OCI-LY7 (cell line): Measurements from ENCODE around the gene CORIN. TPM values are rescaled to one million over a fixed set of nuclear protein-coding genes. Genes with fewer than 3 reads are reported as not detected.

Source experiments
- BruUV-seq: library from RNA; stranded (reverse); fragments of 400-500 nt; replicated peaks from 2 replicates; lab custom pipeline; 2021; lab: Mats Ljungman, UMichigan
- CTCF ChIA-PET: fragments of 300-600 bp; sonication (Branson Sonifier 250); formaldehyde crosslinking; loops from one replicate; lab custom pipeline; 2022; ENCODE audit warnings: antibody characterized with exemption; ENCODE audit not compliant: unreplicated experiment; lab: Charles Lee
- POLR2A ChIA-PET: fragments of 300-600 bp; sonication (Branson Sonifier 250); formaldehyde crosslinking; loops from one replicate; lab custom pipeline; 2022; ENCODE audit warnings: antibody characterized with exemption; lab: Charles Lee
- DNase-seq: peaks from one replicate; pipeline ENCODE4 v3.0.0-alpha.2; 2015; ENCODE audit warnings: low spot score
- H2AFZ ChIP-seq: fragments of 200-600 bp; sonication (generic), shearing (Covaris generic); 2 replicates; pipeline ENCODE4 v1.6.1; 2014; ENCODE audit warnings: mild to moderate bottlenecking, antibody characterized with exemption, low read length, moderate library complexity
- H3K27ac ChIP-seq: fragments of 200-600 bp; sonication (generic); 2 replicates; pipeline ENCODE4 v1.5.1; 2014; ENCODE audit warnings: mixed run types, low read depth, mild to moderate bottlenecking, moderate library complexity, low read length, inconsistent platforms; ENCODE audit not compliant: poor library complexity, severe bottlenecking
- H3K36me3 ChIP-seq: fragments of 200-600 bp; sonication (generic); 2 replicates; pipeline ENCODE4 v1.6.1; 2014; ENCODE audit warnings: mild to moderate bottlenecking, antibody characterized with exemption, low read length, moderate library complexity, mixed read lengths; ENCODE audit not compliant: insufficient read depth
- H3K4me1 ChIP-seq: fragments of 200-600 bp; sonication (generic); 2 replicates; pipeline ENCODE4 v1.5.1; 2014; ENCODE audit warnings: mild to moderate bottlenecking, low read length; ENCODE audit not compliant: insufficient read depth, poor library complexity, severe bottlenecking
- H3K4me2 ChIP-seq: fragments of 200-600 bp; sonication (generic); 2 replicates; pipeline ENCODE4 v1.6.1; 2014; ENCODE audit warnings: mild to moderate bottlenecking, low read length
- H3K4me3 ChIP-seq: fragments of 200-600 bp; sonication (generic); 2 replicates; pipeline ENCODE4 v1.5.1; 2014; ENCODE audit warnings: mild to moderate bottlenecking, low read depth, low read length; ENCODE audit not compliant: poor library complexity, severe bottlenecking
- H3K79me2 ChIP-seq: fragments of 200-600 bp; sonication (generic); 2 replicates; pipeline ENCODE4 v1.6.1; 2016; ENCODE audit warnings: low read depth, mild to moderate bottlenecking, low read length, moderate library complexity, mixed read lengths; ENCODE audit not compliant: insufficient read depth
- H3K9me2 ChIP-seq: fragments of 200-600 bp; sonication (generic); 2 replicates; pipeline ENCODE4 v1.6.1; 2016; ENCODE audit warnings: mild to moderate bottlenecking, low read length, mixed read lengths; ENCODE audit not compliant: insufficient read depth
- H3K9me3 ChIP-seq: fragments of 200-600 bp; sonication (generic); 2 replicates; pipeline ENCODE4 v1.6.1; 2014; ENCODE audit warnings: mild to moderate bottlenecking, mixed run types, low read length, mixed read lengths
- H4K20me1 ChIP-seq: fragments of 200-600 bp; sonication (generic); 2 replicates; pipeline ENCODE4 v1.6.1; 2014; ENCODE audit warnings: mild to moderate bottlenecking, antibody characterized with exemption, low read length, moderate library complexity, mixed read lengths; ENCODE audit not compliant: insufficient read depth
- EZH2phosphoT487 ChIP-seq: fragments of 200-600 bp; sonication (generic); IDR thresholded peaks from 2 replicates; pipeline ENCODE4 v1.6.1; 2018; ENCODE audit warnings: low read depth, borderline replicate concordance, mild to moderate bottlenecking, mixed run types, antibody characterized with exemption, low read length, moderate library complexity, mixed read lengths
- intact Hi-C: fragments of 100-400 bp; cut with micrococcal nuclease; formaldehyde crosslinking; loops from one replicate; pipeline ENCODE4 v1.10.0; 2022; ENCODE audit not compliant: unreplicated experiment
- total RNA-seq, 2 experiments: library from RNA; depleted of rRNA in 1 of 2; stranded (reverse); fragments of >200 nt in 1 of 2; shearing (Covaris generic) in 1 of 2; gene quantifications; 2 replicates each; pipeline ENCODE4 v1.2.3, GENCODE V29; 2014 to 2022
- TF ChIP-seq, protein P1 (sequence below): fragments of 200-600 bp; sonication (generic); conservative IDR thresholded peaks from 2 replicates; pipeline ENCODE4 v1.5.1; 2014; ENCODE audit warnings: mild to moderate bottlenecking, antibody characterized with exemption, low read length, moderate library complexity, mixed read lengths

Gene CORIN
- total RNA-seq, 2 experiments from 2014 or later, result 0.40 TPM; not detected in 1

DNA sequence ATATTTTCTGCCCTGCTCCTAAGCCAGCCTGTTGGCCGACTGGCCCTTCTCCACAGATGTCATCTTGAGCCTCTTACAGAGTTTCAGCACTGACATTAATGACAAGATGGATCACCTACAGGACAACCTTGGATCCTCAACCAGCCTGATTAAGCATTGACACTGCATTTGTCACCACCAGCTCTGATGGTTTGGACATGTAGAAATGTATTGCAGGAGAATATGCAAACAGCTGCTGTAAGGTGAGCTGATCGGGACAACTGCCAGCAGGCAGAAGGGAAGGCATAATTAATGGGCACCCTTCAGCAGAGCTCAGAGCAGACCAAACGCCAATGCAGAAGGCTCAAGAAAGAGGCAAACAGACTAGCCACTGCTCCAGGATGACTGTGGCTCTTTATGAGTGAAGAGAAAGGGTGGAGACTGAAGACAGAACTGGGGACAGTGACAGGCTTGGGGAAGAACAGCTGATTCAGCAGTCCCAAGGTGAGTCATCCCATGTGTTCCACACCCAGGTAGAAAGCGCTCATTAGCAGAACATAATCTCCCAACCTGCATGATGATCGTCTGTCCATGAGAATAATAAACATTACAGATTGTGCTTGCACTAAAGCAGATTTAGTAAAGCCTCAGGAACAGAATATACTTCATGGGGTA is 6.7 kb downstream of the CORIN start:
- Histone ChIP-seq H3K9me3 (peaks cover 10% of the 10 kb centered on the region; the same call in 1 of the 2 replicates), H3K4me3 (no peak overlapping the region), H3K9me2 (no peaks in the 10 kb centered on the region), H3K79me2 (no peaks in the 10 kb centered on the region), H3K4me1 (peaks cover 5% of the 10 kb centered on the region), H3K27ac (no peak overlapping the region), H4K20me1 (no peaks in the 10 kb centered on the region), H3K36me3 (no peaks in the 10 kb centered on the region), H2AFZ (no peak overlapping the region), H3K4me2 (no peak overlapping the region)
- POLR2A ChIA-PET, result interaction anchor here (0.6 kb wide), 1 partner anchor 16 kb away, joined by 3 read pairs; no protein-coding TSS in a partner anchor
- no peak for DNase-seq
- no peak for TF ChIP-seq EZH2phosphoT487
- BruUV-seq, result no TSS peak
- intact Hi-C loops, result no loop called here
- CTCF ChIA-PET, result no interaction called here

GRCh38 chr4:47830265-47831025 is 7.4 kb downstream of the CORIN start:
- no peaks in the 10 kb centered on the region for H3K79me2 ChIP-seq
- CTCF ChIA-PET, result no interaction called here
- POLR2A ChIA-PET, result interaction anchor here (0.8 kb wide), 1 partner anchor 9 kb away, joined by 3 read pairs; no protein-coding TSS in a partner anchor
- intact Hi-C loops, result no loop called here
- no peak overlapping the region for H3K4me2 ChIP-seq
- DNase-seq, result no peak
- peaks cover 10% of the 10 kb centered on the region; the same call in 1 of the 2 replicates for H3K9me3 ChIP-seq
- H3K27ac ChIP-seq, result no peak overlapping the region
- no peaks in the 10 kb centered on the region for H3K4me1 ChIP-seq
- H3K9me2 ChIP-seq, result no peaks in the 10 kb centered on the region
- no peaks in the 10 kb centered on the region for H4K20me1 ChIP-seq
- TF ChIP-seq EZH2phosphoT487, result no peak
- TF ChIP-seq, protein P1, sequence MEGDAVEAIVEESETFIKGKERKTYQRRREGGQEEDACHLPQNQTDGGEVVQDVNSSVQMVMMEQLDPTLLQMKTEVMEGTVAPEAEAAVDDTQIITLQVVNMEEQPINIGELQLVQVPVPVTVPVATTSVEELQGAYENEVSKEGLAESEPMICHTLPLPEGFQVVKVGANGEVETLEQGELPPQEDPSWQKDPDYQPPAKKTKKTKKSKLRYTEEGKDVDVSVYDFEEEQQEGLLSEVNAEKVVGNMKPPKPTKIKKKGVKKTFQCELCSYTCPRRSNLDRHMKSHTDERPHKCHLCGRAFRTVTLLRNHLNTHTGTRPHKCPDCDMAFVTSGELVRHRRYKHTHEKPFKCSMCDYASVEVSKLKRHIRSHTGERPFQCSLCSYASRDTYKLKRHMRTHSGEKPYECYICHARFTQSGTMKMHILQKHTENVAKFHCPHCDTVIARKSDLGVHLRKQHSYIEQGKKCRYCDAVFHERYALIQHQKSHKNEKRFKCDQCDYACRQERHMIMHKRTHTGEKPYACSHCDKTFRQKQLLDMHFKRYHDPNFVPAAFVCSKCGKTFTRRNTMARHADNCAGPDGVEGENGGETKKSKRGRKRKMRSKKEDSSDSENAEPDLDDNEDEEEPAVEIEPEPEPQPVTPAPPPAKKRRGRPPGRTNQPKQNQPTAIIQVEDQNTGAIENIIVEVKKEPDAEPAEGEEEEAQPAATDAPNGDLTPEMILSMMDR, result no peak
- no peak overlapping the region for H2AFZ ChIP-seq
- BruUV-seq, result no TSS peak
- H3K4me3 ChIP-seq, result no peak overlapping the region
- no peaks in the 10 kb centered on the region for H3K36me3 ChIP-seq

DNA sequence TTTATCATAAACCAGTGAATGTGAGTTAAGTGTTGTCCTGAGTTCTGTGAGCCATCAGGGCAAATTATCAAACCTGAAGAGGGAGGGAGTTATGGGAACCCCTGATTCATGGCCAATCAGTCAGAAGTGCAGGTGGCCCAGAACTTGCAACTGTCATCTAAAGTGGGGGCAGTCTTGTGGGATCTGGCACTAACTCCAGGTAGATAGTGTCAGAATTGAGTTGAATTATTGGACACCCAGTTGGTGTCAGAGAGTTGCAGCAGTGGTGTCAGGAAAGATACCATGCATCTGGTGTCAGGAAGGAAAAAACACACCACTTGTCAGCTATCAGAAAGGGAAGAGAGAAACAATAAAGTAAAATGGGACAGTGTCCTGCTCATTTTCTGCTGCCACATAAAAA is 8.4 kb downstream of the CORIN start:
- no peak overlapping the region for H3K4me2 ChIP-seq
- CTCF ChIA-PET, result no interaction called here
- intact Hi-C loops, result no loop called here
- TF ChIP-seq, protein P1, result no peak
- TF ChIP-seq EZH2phosphoT487, result no peak
- no peak overlapping the region for H2AFZ ChIP-seq
- no TSS peak for BruUV-seq
- no peak overlapping the region for H3K27ac ChIP-seq
- H3K9me2 ChIP-seq, result no peaks in the 10 kb centered on the region
- POLR2A ChIA-PET, result interaction anchor here (0.6 to 0.8 kb wide), 2 partner anchors 9 to 10 kb away, joined by 3 to 4 read pairs; no protein-coding TSS in a partner anchor
- DNase-seq, result no peak
- H3K79me2 ChIP-seq, result no peaks in the 10 kb centered on the region
- no peak overlapping the region for H3K4me3 ChIP-seq
- H4K20me1 ChIP-seq, result no peaks in the 10 kb centered on the region
- H3K9me3 ChIP-seq, result peaks cover 10% of the 10 kb centered on the region; the same call in 1 of the 2 replicates
- no peaks in the 10 kb centered on the region for H3K4me1 ChIP-seq
- H3K36me3 ChIP-seq, result no peaks in the 10 kb centered on the region
